ENCODE results near the gene GPC5.
"Not testable (repeated sequence)": the region's sequence is repeated elsewhere in the genome, so short reads cannot be mapped to it uniquely, and the experiment has no call there.

GPC5 gene

GRCh38 chr13:92658293-92658692 lies 1259.9 kb downstream of the GPC5 start:
- H3K9me3 ChIP-seq (ENCODE audit: control insufficient read depth, insufficient read depth, low read length): no peaks in the 10 kb centered on the region

DNA sequence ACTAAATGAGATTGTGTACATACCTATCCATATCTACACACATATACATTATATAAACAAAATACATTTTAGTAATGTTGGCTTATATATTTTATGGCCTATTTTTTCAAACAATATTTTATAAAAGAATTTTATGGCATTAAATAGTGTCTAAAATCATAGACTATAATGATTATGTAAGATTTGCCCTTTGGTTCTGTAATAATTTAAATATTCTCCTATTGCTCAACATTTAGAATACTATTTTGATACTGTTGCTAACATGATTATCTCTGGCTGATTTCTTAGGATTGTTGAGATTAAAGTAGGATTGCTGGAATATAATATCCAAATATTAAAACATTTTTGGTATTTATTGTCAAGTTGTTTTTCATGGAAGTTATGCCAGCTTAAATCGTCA lies 1263.0 kb downstream of the GPC5 start:
- no peaks in the 10 kb centered on the region for H3K4me1 ChIP-seq (ENCODE audit: insufficient read depth, low read length)
- no peaks in the 10 kb centered on the region for H3K9me3 ChIP-seq (ENCODE audit: control insufficient read depth, insufficient read depth, low read length)
- no peaks in the 10 kb centered on the region for H3K36me3 ChIP-seq (ENCODE audit: insufficient read depth, low read length)
- no peak overlapping the region for H3K9ac ChIP-seq (ENCODE audit: low read depth, low read length)

More at GRCh38 chr13:92658293-92658692, 1259.9 kb downstream of the GPC5 start:
- no peaks in the 10 kb centered on the region for H3K36me3 ChIP-seq (ENCODE audit: insufficient read depth, low read length)
- no peak overlapping the region for H3K9ac ChIP-seq (ENCODE audit: low read depth, low read length)
- no peaks in the 10 kb centered on the region for H3K4me1 ChIP-seq (ENCODE audit: insufficient read depth, low read length)

DNA sequence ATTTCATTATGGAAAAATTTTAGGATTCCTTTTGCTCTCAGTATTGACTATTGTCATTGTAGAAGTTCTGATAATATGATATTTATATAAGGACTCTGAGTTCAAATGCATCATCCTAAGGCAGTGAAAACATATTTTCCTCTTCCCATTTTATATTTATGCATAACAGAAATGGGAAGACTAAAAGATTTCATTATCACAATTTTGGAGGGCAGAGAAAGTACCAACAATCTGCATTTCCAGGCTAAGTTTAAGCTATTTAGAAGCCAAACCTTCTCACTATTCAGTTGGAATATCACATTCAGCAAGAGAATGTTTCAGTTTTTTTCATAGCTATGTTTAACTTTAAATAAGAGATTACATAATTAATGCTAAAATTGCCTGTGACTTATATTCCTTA lies 1269.7 kb downstream of the GPC5 start:
- no peaks in the 10 kb centered on the region for H3K9me3 ChIP-seq (ENCODE audit: control insufficient read depth, insufficient read depth, low read length)
- H3K36me3 ChIP-seq (ENCODE audit: insufficient read depth, low read length): no peaks in the 10 kb centered on the region
- H3K4me1 ChIP-seq (ENCODE audit: insufficient read depth, low read length): no peaks in the 10 kb centered on the region
- H3K9ac ChIP-seq (ENCODE audit: low read depth, low read length): no peak overlapping the region

- no peak overlapping the region for H3K9ac ChIP-seq (ENCODE audit: low read depth, low read length)
Measured at GRCh38 chr13:92670096-92670495, 1271.7 kb downstream of the GPC5 start.

DNA sequence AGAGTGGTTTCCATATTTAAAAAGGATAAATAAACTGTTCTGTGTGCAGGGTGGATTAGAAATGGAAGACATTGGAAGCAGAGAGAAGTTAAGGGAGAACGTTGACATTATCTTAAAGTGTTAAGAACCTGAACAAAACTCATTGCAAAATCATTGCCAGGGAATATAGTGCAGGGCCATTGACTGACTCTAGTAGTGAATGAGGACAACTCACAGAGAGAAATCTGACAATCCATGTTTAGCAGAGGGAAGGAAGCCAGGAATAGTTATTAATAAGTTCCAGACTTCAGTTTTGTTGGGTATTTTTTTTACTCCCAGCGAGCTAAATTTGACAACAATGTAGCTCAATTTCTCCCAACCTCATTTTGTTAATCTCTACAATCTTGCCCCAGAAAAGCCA lies 1273.4 kb downstream of the GPC5 start:
- no peak overlapping the region for H3K9ac ChIP-seq (ENCODE audit: low read depth, low read length)
- no peaks in the 10 kb centered on the region for H3K9me3 ChIP-seq (ENCODE audit: control insufficient read depth, insufficient read depth, low read length)
- H3K36me3 ChIP-seq (ENCODE audit: insufficient read depth, low read length): no peaks in the 10 kb centered on the region
- H3K4me1 ChIP-seq (ENCODE audit: insufficient read depth, low read length): no peaks in the 10 kb centered on the region

More at GRCh38 chr13:92670096-92670495, 1271.7 kb downstream of the GPC5 start:
- H3K4me1 ChIP-seq (ENCODE audit: insufficient read depth, low read length): no peaks in the 10 kb centered on the region
- H3K9me3 ChIP-seq (ENCODE audit: control insufficient read depth, insufficient read depth, low read length): no peaks in the 10 kb centered on the region
- H3K36me3 ChIP-seq (ENCODE audit: insufficient read depth, low read length): no peaks in the 10 kb centered on the region

DNA sequence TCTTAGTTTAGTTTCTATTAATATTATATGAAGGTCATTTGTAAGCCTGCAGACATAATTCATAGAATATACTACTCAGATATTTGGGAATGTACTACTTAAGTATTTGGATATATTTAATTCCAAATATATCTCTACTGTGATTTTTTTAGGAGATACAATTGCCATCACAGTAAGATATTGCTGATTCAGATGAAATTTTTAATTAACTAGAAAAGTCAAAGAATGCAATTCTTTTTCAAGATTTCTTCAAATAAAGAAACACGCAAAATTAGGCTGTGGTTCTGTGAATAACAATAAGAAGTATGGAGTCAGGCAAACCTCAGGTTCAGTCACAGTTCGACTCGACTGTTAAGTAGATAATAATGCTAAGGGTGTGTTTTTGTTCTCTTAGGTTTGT lies 1277.8 kb downstream of the GPC5 start:
- H3K9me3 ChIP-seq (ENCODE audit: control insufficient read depth, insufficient read depth, low read length): no peaks in the 10 kb centered on the region
- no peaks in the 10 kb centered on the region for H3K4me1 ChIP-seq (ENCODE audit: insufficient read depth, low read length)
- H3K9ac ChIP-seq (ENCODE audit: low read depth, low read length): no peak overlapping the region
- no peaks in the 10 kb centered on the region for H3K36me3 ChIP-seq (ENCODE audit: insufficient read depth, low read length)

GRCh38 chr13:92677571-92677970 lies 1279.2 kb downstream of the GPC5 start:
- Histone ChIP-seq H3K36me3 (ENCODE audit: insufficient read depth, low read length) (no peaks in the 10 kb centered on the region), H3K4me1 (ENCODE audit: insufficient read depth, low read length) (no peaks in the 10 kb centered on the region)

DNA sequence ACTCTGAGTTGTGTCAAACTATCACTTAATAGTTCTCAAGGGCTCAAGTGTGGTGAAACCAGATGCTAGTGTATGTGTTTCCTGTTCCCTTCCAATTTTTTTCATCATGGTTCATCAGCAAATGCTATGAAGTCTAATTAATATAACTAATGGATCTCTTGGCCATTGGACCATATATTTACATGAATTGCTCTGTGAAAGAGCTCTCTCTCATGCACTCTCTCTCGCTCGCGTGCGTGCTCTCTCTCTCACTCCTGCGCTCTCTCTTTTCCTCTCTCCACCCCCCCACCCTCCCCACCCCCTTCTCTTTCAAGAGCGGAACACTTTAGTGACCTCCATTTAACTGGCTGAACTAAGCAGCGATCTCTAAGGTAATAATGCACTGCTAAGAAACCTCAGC lies 1281.2 kb downstream of the GPC5 start:
- Histone ChIP-seq H3K36me3 (ENCODE audit: insufficient read depth, low read length) (no peaks in the 10 kb centered on the region), H3K9ac (ENCODE audit: low read depth, low read length) (no peak overlapping the region), H3K9me3 (ENCODE audit: control insufficient read depth, insufficient read depth, low read length) (no peaks in the 10 kb centered on the region), H3K4me1 (ENCODE audit: insufficient read depth, low read length) (no peaks in the 10 kb centered on the region)

More at GRCh38 chr13:92677571-92677970, 1279.2 kb downstream of the GPC5 start:
- no peaks in the 10 kb centered on the region for H3K9me3 ChIP-seq (ENCODE audit: control insufficient read depth, insufficient read depth, low read length)
- no peak overlapping the region for H3K9ac ChIP-seq (ENCODE audit: low read depth, low read length)

DNA sequence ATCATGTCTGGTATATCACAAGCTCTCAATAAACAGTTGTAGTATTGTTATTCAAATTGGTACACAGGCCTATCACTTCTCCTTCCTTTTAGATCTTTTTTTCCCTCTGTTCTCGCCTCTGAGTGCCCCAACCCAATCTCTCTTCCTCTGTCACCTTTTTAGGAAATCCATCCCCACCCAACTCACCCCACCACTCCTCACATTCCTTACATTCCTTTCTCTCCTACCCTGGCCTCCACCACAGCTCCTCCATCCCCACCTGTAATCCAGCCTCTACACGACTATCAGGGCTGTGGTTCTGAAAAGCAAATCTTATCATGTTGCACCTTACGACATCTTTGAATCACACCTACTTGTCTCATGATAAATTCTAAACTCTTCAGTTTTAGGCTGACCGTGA lies 1282.8 kb downstream of the GPC5 start:
- no peaks in the 10 kb centered on the region for H3K36me3 ChIP-seq (ENCODE audit: insufficient read depth, low read length)
- H3K9me3 ChIP-seq (ENCODE audit: control insufficient read depth, insufficient read depth, low read length): no peaks in the 10 kb centered on the region
- H3K9ac ChIP-seq (ENCODE audit: low read depth, low read length): no peak overlapping the region
- H3K4me1 ChIP-seq (ENCODE audit: insufficient read depth, low read length): no peaks in the 10 kb centered on the region

DNA sequence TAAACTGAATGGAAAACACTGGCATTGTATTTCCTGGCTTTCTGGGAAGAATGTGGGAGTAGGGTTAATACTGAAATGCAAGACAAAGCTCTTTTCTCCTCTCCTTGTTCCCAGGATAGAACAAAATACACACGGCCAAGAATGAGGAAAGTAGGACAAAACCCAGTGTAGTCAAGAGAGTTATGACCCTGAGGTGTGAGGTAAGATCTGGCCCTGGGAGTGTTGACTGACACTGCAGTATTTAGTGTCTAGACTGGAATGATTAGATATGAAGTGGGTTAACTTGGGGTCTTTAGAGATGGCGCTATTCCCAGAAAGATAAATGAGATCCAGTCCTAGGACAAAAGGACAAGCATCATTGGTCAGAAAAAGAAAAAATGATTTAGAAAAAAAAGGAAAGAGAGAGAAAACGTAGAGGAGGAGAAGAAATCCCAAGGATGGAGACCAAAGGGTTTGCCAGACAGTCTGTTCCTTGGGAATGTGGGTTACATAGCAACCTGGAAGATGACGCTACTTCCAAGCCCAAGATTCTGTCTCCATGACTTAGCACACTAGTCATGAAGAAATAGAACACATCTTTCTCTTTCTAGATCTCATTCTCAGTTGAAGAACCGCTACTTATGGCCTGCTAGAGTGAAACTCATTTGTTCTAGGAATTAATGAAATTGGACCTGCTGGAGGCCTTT lies 1284.6 kb downstream of the GPC5 start:
- H3K36me3 ChIP-seq (ENCODE audit: insufficient read depth, low read length): no peaks in the 10 kb centered on the region
- no peaks in the 10 kb centered on the region for H3K9me3 ChIP-seq (ENCODE audit: control insufficient read depth, insufficient read depth, low read length)
- no peaks in the 10 kb centered on the region for H3K4me1 ChIP-seq (ENCODE audit: insufficient read depth, low read length)
- no peak overlapping the region for H3K9ac ChIP-seq (ENCODE audit: low read depth, low read length)

DNA sequence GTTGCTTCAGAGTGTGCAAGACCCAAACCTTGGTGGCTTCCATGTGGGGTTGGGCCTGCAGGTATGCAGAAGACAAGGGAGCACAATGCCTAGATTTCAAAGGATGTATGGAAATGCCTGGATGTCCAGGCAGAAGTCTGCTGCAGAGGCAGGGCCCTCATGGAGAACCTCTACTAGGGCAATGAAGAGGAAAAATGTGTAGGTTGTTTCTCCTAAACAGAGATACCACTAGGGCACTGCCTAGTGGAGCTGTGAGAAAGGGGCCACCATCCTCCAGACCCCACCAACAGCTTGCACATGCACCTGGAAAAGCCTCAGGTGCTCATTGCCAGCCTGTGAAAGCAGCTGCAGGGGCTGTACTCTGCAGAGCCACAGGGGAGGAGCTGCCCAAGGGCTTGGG lies 1295.6 kb downstream of the GPC5 start:
- Histone ChIP-seq H3K9me3 (ENCODE audit: control insufficient read depth, insufficient read depth, low read length) (no peaks in the 10 kb centered on the region; the same call in 1 of the 2 replicates), H3K4me1 (ENCODE audit: insufficient read depth, low read length) (no peaks in the 10 kb centered on the region), H3K9ac (ENCODE audit: low read depth, low read length) (no peak overlapping the region), H3K36me3 (ENCODE audit: insufficient read depth, low read length) (no peaks in the 10 kb centered on the region)

DNA sequence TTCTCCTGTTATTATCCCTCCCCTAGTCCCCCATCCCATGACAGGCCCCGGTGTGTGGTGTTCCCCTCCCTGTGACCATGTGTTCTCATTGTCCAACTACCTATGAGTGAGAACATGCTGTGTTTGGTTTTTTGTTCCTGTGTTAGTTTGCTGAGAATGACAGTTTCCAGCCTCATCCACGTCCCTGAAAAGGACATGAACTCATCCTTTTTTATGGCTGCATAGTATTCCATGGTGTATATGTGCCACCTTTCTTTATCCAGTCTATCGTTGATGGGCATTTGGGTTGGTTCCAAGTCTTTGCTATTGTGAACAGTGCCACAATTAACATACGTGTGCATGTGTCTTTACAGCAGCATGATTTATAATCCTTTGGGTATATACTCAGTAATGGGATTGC lies 1297.4 kb downstream of the GPC5 start:
- H3K4me1 ChIP-seq (ENCODE audit: insufficient read depth, low read length); H3K9ac ChIP-seq (ENCODE audit: low read depth, low read length); H3K36me3 ChIP-seq (ENCODE audit: insufficient read depth, low read length); H3K9me3 ChIP-seq (ENCODE audit: control insufficient read depth, insufficient read depth, low read length): not testable (repeated sequence)

- Histone ChIP-seq H3K4me1 (ENCODE audit: insufficient read depth, low read length) (peaks cover 3% of the 10 kb centered on the region; the same call in 1 of the 2 replicates), H3K9me3 (ENCODE audit: control insufficient read depth, insufficient read depth, low read length) (no peaks in the 10 kb centered on the region), H3K9ac (ENCODE audit: low read depth, low read length) (no peak overlapping the region), H3K36me3 (ENCODE audit: insufficient read depth, low read length) (no peaks in the 10 kb centered on the region)
Measured at GRCh38 chr13:92716749-92717148, 1318.3 kb downstream of the GPC5 start.

DNA sequence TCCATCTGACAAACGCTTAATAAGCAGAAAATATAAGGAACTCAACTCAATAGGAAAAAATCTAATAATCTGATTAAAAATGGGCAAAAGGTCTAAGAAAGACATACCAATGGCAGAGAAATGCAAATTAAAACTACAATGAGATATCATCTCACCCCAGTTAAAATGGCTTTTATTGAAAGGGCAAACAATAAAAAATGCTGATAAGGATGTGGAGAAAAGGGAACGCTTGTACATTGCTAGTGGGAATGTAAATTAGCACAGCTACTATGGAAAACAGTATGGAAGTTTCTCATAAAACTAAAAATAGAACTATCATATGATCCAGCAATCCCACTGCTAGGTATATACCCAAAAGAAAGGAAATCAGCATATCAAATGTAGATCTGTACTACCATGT lies 1319.4 kb downstream of the GPC5 start:
- Histone ChIP-seq H3K36me3 (ENCODE audit: insufficient read depth, low read length) (no peaks in the 10 kb centered on the region), H3K9ac (ENCODE audit: low read depth, low read length) (no peak overlapping the region), H3K4me1 (ENCODE audit: insufficient read depth, low read length) (peaks cover 3% of the 10 kb centered on the region; the same call in 1 of the 2 replicates), H3K9me3 (ENCODE audit: control insufficient read depth, insufficient read depth, low read length) (no peaks in the 10 kb centered on the region)

DNA sequence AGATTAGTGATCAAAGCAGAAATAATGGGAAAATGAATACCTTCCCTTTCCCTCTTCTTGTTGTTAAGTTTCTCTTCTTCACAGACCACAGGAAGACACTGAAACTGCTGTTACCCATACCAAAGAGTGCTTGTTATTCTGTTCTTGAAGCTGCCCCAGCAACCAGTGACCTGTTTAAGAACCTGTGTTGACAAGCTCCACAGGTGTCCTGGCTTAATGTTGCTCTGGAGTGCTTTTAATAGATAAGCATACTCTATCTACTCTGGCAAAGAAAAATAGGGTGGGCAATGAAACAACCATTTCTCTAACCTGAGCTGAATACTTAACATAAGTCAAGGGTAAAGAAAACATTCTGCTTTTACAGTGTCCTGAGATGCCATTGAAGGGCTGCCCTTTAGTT lies 1321.4 kb downstream of the GPC5 start:
- no peaks in the 10 kb centered on the region for H3K36me3 ChIP-seq (ENCODE audit: insufficient read depth, low read length)
- no peaks in the 10 kb centered on the region for H3K9me3 ChIP-seq (ENCODE audit: control insufficient read depth, insufficient read depth, low read length)
- H3K9ac ChIP-seq (ENCODE audit: low read depth, low read length): no peak overlapping the region
- peaks cover 3% of the 10 kb centered on the region; the same call in 1 of the 2 replicates for H3K4me1 ChIP-seq (ENCODE audit: insufficient read depth, low read length)
